GM18951 (cell line): ENCODE data around the gene SPACA6.

Experiments used
- POLR2A ChIP-seq: IDR thresholded peaks from 4 replicates; pipeline ENCODE4 v1.6.1; 2011; ENCODE audit warnings: mild to moderate bottlenecking; ENCODE audit not compliant: insufficient read length, insufficient read depth; ENCODE audit errors: extremely low read depth
- in situ Hi-C: fragments of 300-500 bp; cut with MboI; formaldehyde crosslinking; loops from one replicate; pipeline ENCODE4 v1.12.0; 2022; ENCODE audit warnings: low sequenced_read_pairs, mixed read lengths, inconsistent platforms; ENCODE audit not compliant: unreplicated experiment

The SPACA6 gene

GRCh38 chr19:51703575-51704515 is 10.7 kb downstream of the SPACA6 start:
- peak; percentile 95 for TF ChIP-seq POLR2A
- in situ Hi-C loops = no loop called here

GRCh38 chr19:51704626-51705025 is 11.5 kb downstream of the SPACA6 start:
- no peak for TF ChIP-seq POLR2A
- in situ Hi-C loops = no loop called here

GRCh38 chr19:51706296-51706695 is 13.2 kb downstream of the SPACA6 start:
- TF ChIP-seq POLR2A = no peak
- in situ Hi-C loops = no loop called here

DNA sequence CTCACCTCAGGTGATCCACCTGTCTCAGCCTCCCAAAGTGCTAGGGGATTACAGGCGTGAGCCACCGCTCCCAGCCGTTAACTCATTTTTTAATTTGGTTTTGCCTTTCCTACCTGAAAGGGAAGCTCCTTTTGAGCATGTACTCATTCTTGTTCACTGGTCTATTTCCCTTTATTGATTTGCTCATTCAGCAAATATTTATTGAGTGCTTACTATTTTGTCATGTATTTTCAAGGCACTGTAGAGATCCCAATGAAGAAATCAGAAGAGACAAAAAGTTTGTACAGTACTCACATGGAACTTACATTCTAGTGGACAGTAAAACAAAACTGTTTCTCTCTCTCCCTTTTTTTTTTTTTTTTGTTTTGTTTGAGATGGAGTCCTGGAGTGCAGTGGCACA is 13.8 kb downstream of the SPACA6 start:
- in situ Hi-C loops = no loop called here
- no peak for TF ChIP-seq POLR2A

GRCh38 chr19:51708811-51709210 is 15.7 kb downstream of the SPACA6 start:
- in situ Hi-C loops = no loop called here
- no peak for TF ChIP-seq POLR2A

GRCh38 chr19:51709575-51709974 is 16.4 kb downstream of the SPACA6 start:
- no peak for TF ChIP-seq POLR2A
- in situ Hi-C loops = no loop called here

- TF ChIP-seq POLR2A = no peak
- in situ Hi-C loops = no loop called here
Measured at GRCh38 chr19:51710163-51710562, 17.0 kb downstream of the SPACA6 start.

- in situ Hi-C loops = no loop called here
Measured at GRCh38 chr19:51711702-51712101, 18.6 kb downstream of the SPACA6 start.

GRCh38 chr19:51712461-51713081 is 19.4 kb downstream of the SPACA6 start:
- no peak for TF ChIP-seq POLR2A

More at GRCh38 chr19:51711702-51712101, 18.6 kb downstream of the SPACA6 start:
- no peak for TF ChIP-seq POLR2A

GRCh38 chr19:51713319-51714285 is 20.5 kb downstream of the SPACA6 start:
- in situ Hi-C loops = no loop called here
- no peak for TF ChIP-seq POLR2A

More at GRCh38 chr19:51712461-51713081, 19.4 kb downstream of the SPACA6 start:
- in situ Hi-C loops = no loop called here

DNA sequence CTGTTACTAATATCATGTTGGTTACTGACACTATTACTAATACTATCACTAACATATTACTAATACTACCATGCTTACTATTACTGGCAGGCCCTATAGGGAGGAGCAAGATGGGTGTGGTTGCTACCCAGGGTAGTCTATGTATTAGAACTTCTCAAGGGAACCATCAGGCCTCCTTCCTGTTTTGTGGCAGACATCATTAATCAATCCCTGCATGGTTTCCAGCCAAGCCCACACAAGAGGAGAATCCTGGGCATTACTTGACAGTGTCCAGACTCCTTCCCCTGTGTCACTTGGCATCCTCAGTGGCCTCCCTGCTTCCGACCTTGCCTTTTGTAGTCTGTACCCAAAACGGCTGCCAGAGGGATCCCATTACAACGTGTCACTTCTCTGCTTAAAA is 21.7 kb downstream of the SPACA6 start:
- in situ Hi-C loops = no loop called here
- no peak for TF ChIP-seq POLR2A

- TF ChIP-seq POLR2A = no peak
- in situ Hi-C loops = no loop called here
Measured at GRCh38 chr19:51715850-51716249, 22.7 kb downstream of the SPACA6 start.

DNA sequence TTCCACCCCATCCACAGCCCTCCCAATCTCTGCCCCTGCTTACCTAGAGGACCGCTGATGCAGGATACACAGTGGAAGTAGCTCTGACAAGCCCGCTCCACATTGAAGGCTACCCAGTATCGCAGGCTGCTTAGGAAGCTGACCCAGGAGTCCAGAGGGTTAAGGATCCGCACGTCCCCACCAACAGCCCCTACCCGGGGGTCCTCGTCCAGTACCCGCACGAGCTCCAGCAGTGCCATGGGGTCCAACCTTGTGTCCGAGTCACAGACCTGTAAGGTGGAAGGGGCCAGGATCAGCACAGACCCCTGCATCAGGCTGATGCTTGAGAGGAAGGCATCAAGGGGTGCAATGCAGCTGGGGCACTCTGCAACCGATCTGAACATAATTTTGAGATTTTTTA is 23.8 kb downstream of the SPACA6 start:
- in situ Hi-C loops = no loop called here

More for the DNA sequence above, 23.8 kb downstream of the SPACA6 start:
- TF ChIP-seq POLR2A = no peak
